NCI-H2196 treated with DMSO at 0.1 percent for 48 hours (cell line): Measurements from ENCODE around the gene LIMS1.
"Not testable (repeated sequence)": the region's sequence is repeated elsewhere in the genome, so short reads cannot be mapped to it uniquely, and the experiment has no call there.

Source experiments
- DNase-seq: peaks from one replicate; lab custom pipeline; 2025; ENCODE audit not compliant: unreplicated experiment; lab: John Stamatoyannopoulos, UW

LIMS1 gene

DNA sequence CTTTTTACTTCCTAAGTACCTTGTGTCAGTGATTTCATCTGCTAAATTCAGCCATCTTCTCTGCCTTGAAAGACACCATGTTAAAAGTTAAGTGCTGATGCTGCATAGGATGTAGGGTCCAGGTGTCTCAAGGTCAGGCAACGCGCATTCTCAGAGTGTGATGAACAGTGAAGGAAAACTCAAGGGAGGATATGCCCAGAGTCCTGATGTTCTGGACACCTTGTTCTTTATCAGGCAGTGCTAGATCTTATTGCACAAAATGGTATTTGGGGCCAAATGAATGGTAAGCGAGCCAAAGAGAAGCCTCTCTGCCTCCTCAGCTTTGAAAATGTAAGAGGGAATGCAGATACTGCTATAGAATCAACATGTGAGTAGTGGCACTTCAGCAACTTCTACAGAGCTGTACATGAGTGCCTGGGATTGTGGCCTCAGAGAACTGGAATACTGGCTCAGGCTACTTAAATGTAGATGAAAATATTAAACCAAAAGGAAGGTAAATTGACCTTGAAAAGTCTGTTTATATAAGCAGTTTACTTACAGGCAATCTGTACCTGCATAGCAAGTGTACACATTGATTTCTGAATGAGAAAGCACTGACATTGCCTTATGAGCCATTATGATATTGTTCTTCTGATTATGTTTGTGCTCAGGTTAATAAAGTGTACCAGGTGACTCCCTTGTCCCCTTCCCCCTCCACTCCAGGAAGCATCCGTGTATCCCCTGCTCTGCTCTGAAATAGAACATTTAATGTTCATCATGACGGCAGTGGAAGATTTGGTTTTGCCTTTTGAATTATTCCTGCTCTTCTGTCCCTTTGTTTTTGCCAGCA lies 98.3 kb downstream of the LIMS1 start:
- no peak for DNase-seq

DNA sequence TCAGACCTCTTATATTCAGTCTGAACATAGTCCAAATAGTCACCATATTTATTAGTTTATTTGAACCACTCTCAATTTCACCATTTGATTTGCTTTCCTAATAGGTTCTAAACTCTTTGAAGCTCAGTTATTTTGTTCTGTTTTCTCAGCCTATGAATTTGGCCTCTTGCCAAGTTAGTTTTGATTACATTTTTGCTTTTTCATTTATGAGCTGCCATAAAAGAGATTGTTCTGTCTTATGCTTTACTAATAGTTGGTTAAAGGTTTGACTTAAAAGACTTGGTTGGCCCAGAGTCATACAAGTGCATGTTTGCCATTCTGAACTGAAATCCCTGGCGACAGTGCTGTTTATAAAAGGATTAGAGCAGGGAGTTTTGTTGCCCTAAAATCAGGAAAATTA lies 99.1 kb downstream of the LIMS1 start:
- no peak for DNase-seq

DNA sequence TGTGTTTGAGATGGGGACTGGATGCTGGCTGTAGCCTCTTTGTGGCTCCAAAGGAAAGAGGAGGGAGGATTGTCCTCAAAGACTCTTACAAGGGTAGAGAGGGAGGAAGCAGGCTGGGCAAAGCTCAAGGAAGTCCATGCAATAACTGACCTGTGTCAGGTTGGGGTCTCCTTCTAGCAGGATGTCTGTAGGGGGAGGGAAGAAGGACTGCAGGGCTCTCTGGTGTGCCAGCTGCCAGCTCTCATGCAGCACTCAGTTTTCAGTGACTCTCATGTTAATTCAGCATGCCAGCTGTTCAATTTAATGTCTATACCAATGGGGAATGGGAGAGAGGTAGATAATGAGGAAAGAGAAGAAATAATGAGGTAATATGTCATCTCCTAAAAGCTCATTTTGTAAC lies 99.7 kb downstream of the LIMS1 start:
- peak; percentile 29 for DNase-seq

DNA sequence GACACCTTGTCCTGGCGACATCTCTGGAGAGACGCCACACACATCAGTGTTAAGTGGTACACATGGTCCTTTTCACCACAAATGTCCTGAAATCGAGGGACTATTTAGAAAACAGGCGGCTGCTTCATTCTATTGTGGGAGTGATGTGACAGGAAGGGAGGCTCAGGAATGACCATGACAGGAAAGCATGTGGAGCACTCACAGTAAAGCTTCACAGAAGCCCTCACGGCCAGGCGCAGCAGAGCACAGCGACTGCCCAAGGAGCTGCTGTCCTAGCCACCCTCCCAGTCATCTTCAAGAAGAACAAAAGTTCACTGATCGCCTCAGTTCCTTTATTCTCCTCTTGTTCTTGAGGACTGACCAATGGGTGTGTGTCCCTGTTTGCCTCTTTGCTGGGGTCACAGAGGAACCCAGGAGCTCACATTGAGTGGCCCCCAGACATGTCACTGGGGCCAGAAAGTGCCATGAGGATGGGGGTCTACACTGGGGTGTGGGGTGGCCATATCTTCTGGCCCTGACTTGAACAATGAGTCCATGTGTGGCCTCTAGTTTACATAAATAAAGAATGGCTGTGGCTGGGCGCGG lies 100.4 kb downstream of the LIMS1 start:
- DNase-seq, result no peak

DNA sequence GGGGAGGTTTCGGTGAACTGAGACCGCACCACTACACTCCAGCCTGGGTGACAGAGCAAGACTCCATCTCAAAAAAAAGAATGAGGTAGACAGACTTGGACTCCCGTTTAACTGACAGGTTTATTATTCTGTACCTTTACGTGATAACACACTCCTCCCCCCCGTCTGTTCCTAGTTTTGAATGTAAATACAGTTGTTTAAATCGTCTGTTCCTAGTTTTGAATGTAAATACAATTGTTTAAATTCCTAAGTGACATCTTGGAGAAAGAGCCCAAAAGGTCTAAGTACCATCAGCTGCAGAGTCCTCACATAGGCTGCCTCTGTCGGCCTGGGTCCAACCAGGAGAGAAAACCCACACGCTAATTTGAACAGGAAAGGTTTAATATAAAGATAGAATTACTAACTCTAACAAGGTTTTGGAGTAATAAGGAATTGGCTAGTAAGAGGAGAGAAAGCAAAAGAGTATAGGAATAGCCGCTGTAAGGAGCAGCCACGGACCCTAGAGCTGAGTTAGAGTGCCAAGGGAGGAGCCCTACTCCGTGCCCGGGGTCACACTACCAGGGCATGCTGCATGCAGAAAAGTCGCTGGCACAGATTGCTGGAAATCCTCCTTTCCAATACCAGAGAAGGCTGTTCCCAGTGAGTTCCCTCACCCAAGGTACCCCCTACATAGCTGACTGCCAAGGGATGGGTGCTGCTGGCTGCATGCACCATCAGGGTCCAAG lies 101.5 kb downstream of the LIMS1 start:
- DNase-seq, result no peak

DNA sequence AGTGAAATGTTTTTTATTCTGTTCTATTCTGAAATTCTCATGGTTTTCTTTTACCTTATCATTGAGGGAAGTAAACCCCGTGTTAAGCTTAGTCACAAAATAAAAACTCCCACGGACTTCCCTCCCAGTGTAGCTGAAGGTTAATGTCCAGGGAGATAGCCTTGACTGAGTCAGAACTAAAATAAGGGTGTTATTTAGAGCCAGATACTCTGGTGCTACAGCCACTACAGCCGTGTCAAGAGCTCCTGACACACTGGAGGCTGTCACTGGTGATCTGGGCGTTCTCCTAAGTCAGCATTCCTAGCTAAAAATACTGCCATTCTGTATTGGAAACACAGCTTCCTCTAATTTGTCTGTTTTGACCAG lies 103.0 kb downstream of the LIMS1 start:
- DNase-seq, result no peak

DNA sequence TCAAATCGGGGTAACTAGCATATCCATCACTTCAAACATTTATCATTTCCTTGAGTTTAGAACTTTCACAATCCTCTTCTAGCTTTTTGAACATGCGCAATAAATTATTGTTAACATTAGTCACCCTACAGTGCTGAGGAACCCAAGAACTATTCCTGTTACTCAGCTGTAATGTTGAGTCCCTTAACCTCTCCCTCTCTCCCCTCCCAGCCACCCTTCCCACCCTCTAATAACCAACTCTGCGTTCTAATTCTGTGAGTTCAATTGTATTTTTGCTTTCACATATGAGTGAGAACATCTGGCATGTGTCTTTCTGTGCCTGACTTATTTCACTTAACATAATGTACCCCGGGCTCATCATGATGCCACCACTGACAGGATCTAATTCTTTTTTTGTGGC lies 106.5 kb downstream of the LIMS1 start:
- DNase-seq, result no peak

DNA sequence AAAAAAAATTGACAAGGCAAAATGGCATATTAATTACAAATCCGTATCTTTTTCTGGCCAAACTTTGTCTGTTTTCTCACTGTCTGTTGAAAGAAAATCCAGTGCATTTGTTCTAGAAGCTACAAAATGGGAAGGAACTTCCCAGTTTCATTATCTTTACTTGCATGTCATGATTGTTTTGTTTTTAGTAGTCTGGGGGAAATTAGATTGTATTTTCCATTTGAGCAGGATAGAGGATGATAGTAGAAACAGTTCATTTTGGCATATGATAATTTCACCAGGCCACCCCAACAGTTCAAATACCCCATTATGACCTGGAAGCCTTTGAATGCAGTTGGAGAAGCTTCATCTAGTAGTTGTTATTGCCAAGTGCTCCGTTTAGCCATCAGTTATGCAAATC lies 107.5 kb downstream of the LIMS1 start:
- DNase-seq, result no peak

DNA sequence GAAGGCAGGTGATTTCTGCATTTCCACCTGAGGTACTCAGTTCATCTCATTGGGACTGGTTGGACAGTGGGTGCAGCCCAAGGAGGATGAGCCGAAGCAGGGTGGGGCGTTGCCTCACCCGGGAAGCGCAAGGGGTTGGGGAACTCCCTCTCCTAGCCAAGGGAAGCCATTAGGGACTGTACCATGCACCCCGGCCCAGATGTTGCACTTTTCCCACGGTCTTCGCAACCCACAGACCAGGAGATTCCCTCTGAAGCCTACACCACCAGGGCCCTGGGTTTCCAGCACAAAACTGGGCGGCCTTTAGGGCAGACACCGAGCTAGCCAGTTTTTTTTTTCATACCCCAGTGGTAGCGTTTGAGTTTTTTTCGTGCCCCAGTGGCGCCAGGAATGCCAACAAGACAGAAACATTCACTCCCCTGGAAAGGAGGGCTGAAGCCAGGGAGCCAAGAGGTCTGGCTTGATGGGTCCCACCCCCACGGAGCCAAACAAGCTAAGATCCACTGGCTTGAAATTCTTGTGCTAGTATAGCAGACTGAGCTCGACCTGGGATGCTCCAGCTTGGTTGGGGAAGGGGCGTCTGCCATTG lies 109.1 kb downstream of the LIMS1 start:
- DNase-seq, result no peak

DNA sequence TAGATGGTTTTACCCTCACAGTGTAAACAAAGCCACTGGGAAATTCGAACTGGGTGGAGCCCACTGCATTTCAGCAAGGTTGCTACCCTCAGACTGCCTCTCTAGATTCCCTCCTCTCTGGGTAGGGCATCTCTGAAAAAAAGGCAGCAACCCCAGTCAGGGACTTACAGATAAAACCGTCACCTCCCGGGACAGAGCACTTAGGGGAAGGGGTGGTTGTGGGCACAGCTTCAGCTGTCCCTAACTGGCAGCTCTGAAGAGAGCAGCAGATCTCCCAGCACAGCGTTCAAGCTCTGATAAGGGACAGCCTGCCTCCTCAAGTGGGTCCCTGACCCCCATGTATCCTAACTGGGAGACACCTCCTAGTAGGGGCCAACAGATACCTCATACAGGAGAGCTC lies 109.6 kb downstream of the LIMS1 start:
- not testable (repeated sequence) for DNase-seq

DNA sequence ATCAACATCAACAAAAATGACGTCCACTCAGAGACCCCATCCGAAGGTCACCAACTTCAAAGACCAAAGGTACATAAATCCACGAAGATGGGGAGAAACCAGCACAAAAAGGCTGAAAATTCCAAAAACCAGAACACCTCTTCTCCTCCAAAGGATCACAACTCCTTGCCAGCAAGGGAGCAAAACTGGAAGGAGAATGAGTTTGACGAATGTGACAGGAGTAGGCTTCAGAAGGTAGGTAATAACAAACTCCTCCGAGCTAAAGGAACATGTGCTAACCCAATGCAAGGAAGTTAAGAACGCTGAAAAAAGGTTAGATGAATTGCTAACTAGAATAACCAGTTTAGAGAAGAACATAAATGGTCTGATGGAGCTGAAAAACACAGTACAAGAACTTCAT lies 110.2 kb downstream of the LIMS1 start:
- DNase-seq, result not testable (repeated sequence)

DNA sequence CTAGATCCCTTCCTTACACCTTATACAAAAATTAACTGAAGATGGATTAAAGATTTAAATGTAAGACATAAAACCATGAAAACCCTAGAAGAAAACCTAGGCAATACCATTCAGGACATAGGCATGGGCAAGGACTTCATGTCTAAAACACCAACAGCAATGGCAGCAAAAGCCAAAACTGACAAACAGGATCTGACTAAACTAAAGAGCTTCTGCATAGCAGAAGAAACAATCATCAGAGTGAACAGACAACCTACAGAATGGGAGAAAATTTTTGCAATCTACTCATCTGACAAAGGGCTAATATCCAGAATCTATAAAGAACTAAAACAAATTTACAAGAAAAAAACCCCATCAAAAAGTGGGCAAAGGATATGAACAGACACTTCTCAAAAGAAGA lies 114.5 kb downstream of the LIMS1 start:
- not testable (repeated sequence) for DNase-seq

DNA sequence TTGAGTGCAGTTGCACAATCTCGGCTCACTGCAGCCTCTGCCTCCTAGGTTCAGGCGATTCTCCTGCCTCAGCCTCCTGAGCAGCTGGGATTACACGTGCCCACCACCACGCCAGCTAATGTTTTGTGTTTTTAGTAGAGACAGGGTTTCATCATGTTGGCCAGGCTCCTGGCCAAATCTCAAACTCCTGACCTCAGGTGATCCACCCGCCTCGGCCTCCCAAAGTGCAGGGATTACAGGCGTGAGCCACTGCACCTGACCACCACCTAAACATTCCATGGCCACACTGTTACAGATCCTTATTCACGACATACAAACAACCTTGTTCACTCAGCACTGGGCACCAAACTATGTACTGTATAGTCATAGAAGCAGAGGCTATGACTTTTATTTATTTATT lies 116.2 kb downstream of the LIMS1 start:
- not testable (repeated sequence) for DNase-seq

DNA sequence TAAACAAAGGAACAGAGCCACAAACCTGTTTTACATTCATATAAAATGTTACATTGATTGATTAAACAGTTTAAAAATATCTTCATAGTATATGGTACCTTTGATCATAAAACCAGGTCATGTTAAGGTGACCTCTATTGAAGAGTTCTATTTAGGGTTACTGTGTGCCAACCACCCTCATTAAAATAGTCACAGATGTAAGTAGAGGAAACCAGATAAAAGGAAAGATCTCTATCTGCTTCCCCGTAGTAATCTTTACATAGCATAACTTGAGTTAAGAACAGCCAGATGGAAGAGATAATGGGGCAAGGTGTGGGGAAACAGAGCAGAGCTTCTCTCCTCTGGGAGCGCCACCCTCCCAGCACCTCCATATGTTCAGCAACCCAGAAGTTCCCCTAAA lies 117.2 kb downstream of the LIMS1 start:
- DNase-seq, result not testable (repeated sequence)

DNA sequence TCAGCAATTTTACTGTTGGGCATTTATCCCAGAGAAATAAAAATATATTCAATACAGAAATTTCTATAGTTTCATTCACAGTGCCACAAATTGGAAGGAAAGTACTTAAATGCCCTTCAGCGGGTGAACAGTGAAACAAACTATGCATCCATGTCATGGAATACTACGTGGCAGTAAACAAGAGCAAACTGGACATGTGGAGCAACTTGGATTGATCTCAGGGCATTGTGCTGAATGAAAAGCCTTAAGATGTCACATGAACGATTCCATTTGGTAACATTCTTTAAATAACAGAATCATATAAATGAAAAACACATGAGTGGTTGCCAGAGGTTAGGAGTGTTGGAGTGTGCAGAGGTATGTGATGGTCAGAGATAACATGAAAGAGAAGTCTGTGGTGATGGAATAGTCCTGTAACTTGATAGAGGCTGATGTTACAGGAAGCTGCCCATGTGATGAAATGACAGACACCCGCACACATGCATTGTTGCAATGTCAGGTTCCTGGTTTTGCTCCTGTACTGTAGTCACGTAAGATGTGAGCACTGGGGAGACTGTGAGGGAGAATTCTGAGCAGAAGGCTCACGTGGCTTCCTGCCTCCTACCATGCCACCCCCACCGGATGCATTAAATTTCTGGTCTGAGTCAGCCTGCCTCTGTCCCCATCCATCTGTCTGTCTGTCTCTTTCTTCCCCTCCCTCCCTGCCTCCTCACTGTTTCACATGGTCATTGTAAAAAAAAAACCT lies 118.1 kb downstream of the LIMS1 start:
- DNase-seq, result not testable (repeated sequence)

DNA sequence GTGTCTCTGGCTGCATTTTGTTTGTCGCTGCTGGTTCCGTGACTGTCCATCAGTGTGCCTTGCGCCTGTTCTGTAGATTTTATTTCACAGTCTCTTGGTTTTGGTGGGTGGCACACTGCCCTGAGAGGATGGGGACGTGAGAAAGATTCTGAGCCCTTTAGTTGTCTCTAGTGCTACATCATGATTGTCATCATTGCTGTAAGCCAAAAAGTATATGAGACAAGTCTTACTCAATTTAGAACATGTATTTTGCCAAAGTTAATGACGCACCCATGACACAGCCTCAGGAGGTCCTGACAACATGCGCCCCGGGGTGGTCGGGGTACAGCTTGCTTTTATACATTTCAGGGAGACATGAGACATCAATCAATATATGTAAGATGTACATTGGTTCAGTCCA lies 119.2 kb downstream of the LIMS1 start:
- not testable (repeated sequence) for DNase-seq

DNA sequence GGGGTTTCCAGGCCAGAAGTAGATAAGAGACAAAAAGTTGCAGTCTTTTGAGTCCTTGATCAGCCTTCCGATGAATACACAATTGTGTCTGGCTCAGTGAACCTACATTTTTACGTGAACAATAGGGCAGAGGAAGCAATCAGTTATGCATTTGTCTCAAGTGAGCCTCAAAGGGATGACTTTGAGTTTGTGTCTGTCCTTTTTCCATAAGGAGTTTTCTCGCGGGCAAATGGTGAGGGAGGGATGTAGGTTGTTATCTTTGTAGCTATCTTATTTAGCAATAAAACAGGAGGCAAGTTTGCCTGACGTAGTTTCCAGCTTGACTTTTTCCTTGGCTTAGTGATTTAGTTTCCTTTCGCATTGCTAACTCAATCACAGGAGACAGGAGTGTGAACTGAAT lies 119.6 kb downstream of the LIMS1 start:
- DNase-seq, result not testable (repeated sequence)

DNA sequence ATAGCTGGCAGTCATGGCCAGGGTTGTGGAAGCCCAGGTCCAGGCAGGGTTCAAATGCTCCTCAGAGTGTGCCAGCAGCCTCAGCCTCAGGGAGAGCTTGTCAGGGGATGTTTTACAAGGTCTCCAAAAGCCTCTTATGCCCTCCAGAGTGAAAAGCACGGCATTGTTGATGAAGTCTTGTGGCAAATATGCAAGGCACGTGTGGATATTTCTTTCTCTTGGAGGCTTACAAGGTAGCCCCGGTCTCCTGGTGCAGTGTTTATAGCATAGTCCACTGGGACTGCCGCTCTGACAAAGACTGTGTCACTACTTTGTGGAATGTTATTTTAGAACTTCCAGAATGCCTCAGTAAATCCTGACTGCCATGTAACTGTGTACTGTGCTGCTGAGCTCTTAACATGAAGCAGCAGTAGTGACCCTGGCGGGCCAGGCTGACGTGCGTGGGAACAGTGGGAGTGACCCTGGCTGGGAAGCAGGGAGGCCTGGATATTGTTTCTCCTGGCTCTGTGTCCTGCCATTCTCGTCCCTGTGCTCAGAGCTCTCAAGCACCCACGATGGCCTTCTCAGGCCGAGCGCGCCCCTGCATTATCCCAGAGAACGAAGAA lies 120.4 kb downstream of the LIMS1 start:
- DNase-seq, result not testable (repeated sequence)

DNA sequence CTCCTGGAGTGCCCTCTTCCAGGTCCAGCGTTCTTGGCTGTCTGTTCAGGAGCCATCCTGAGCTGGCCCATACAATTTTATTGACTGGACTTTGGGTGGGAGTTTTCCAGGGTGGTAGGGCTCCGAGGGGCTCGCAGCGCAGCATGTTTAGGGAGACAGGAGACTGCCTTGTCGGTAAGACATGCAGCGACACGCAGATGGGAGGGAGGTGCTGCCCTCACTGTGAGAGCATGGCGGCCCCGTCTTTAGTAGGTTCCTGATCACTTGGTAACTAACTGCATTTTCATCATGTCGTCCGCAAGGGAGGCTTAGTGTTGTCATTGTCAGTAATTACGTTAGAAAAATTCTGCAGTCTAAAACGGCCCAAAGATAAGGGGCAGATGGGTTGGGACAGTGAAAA lies 121.0 kb downstream of the LIMS1 start:
- DNase-seq, result not testable (repeated sequence)

DNA sequence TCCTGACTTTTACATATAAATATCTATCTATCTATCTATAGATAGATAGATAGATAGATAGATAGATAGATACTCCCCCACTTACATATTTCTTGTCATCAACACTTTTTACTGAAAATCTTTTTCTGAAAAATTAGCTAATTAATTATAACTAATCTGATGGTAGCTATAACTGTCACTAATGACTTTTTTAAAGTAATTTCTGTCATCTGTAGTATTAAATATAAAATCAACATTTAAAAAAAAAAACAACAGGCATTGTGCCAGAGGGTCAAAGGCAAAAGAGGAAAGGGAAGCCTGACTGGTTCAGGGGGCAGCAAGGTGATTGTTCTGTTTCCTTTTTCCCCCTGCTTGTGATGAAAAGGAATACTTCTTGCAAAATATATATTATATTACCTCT lies 122.0 kb downstream of the LIMS1 start:
- not testable (repeated sequence) for DNase-seq

DNA sequence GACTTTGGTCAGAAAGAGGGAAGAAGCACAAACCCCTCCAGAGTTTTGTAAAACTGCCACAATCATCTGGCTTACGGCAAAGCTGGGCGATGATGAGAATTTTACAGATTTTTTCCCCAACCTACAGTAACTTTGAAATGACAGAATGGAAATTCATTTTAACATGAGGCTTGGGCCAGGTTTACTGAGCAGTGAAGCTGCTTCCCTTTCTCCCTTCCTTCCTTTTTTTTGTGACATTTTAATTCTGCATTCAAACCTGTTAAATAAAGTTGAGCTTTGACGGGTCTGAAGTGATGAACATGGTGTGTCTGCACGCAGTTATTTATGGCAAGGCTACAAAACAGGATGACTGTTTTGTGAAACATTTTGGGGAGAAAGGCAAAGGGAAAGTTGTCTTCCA lies 123.2 kb downstream of the LIMS1 start:
- not testable (repeated sequence) for DNase-seq
